NCI-H1417 treated with DMSO at 0.1 percent for 48 hours (cell line): ENCODE measurements around the gene FYB2.

Experiments used
- DNase-seq: peaks from one replicate; lab custom pipeline; 2025; lab: John Stamatoyannopoulos, UW

FYB2 gene

GRCh38 chr1:56834137-56834900, 15.1 kb upstream of the FYB2 start:
- DNase-seq = no peak

- no peak for DNase-seq
Observed at GRCh38 chr1:56833088-56833487, 13.9 kb upstream of the FYB2 start.

- DNase-seq = no peak
Observed at GRCh38 chr1:56831871-56832693, 12.9 kb upstream of the FYB2 start.

- no peak for DNase-seq
Observed at GRCh38 chr1:56830052-56830451, 10.8 kb upstream of the FYB2 start.

- no peak for DNase-seq
Observed at GRCh38 chr1:56827711-56828110, 8.5 kb upstream of the FYB2 start.

GRCh38 chr1:56825436-56825835, 6.2 kb upstream of the FYB2 start:
- DNase-seq = no peak

- DNase-seq = no peak
Observed at GRCh38 chr1:56824938-56825337, 5.7 kb upstream of the FYB2 start.

GRCh38 chr1:56824271-56824670, 5.1 kb upstream of the FYB2 start:
- DNase-seq = no peak

- DNase-seq = no peak
Observed at GRCh38 chr1:56821462-56821797, 2.2 kb upstream of the FYB2 start.

GRCh38 chr1:56820755-56821461, 1.7 kb upstream of the FYB2 start:
- DNase-seq = no peak

GRCh38 chr1:56817716-56818463, 1.3 kb downstream of the FYB2 start:
- DNase-seq = no peak

GRCh38 chr1:56816909-56817308, 2.3 kb downstream of the FYB2 start:
- DNase-seq = no peak

GRCh38 chr1:56816264-56816663, 2.9 kb downstream of the FYB2 start:
- DNase-seq = no peak

- no peak for DNase-seq
Observed at GRCh38 chr1:56814205-56814604, 5.0 kb downstream of the FYB2 start.

GRCh38 chr1:56811331-56811730, 7.9 kb downstream of the FYB2 start:
- no peak for DNase-seq

- DNase-seq = no peak
Observed at GRCh38 chr1:56808410-56808809, 10.8 kb downstream of the FYB2 start.

- no peak for DNase-seq
Observed at GRCh38 chr1:56806804-56807203, 12.4 kb downstream of the FYB2 start.

- no peak for DNase-seq
Observed at GRCh38 chr1:56803561-56804156, 15.5 kb downstream of the FYB2 start.

GRCh38 chr1:56799605-56800400, 19.4 kb downstream of the FYB2 start:
- DNase-seq = no peak

GRCh38 chr1:56798053-56798471, 21.1 kb downstream of the FYB2 start:
- no peak for DNase-seq
